HCT116 (cell line): ENCODE data around the gene NCMAP. TPM values are rescaled to one million over a fixed set of nuclear protein-coding genes. Genes with fewer than 3 reads are reported as not detected.
"Not testable (repeated sequence)": the region's sequence is repeated elsewhere in the genome, so short reads cannot be mapped to it uniquely, and the experiment has no call there.

Experiments
- ATAC-seq: fragments of 200-7000 bp; cut with Tn5 transposase; 2 replicates; pipeline ENCODE4 v1.9.1; 2020; ENCODE audit warnings: mild to moderate bottlenecking, moderate library complexity
- BruUV-seq: library from RNA; stranded (reverse); fragments of 400-500 nt; replicated peaks from 2 replicates; lab custom pipeline; 2021; lab: Mats Ljungman, UMichigan
- CTCF ChIA-PET: fragments of 300-600 bp; sonication (Branson Sonifier 250); formaldehyde crosslinking; loops from one replicate; lab custom pipeline; 2021; ENCODE audit warnings: antibody characterized with exemption; lab: Charles Lee
- POLR2A ChIA-PET: fragments of 300-600, 350-600 bp; sonication (Branson Sonifier 250); formaldehyde crosslinking; loops from one replicate; lab custom pipeline; 2021; ENCODE audit warnings: antibody characterized with exemption; lab: Charles Lee
- RAD21 ChIA-PET, 2 experiments: fragments of 300-600 bp; sonication (Branson Sonifier 250); formaldehyde crosslinking; loops; one replicate each; lab custom pipeline; 2023; ENCODE audit warnings: low total read pairs in 2 of 2; ENCODE audit not compliant: uncharacterized antibody in 2 of 2, unreplicated experiment in 2 of 2, low non-redundant PET in 1 of 2; lab: Charles Lee
- DNase-seq: peaks from one replicate; pipeline ENCODE4 v3.0.0-alpha.2; 2010; ENCODE audit warnings: low read depth, low spot score
- H2AFZ ChIP-seq: fragments of 200-600 bp; shearing (Covaris generic), sonication (generic); 2 replicates; pipeline ENCODE4 v1.6.1; 2017; ENCODE audit warnings: low read depth, mixed run types, mixed read lengths, antibody characterized with exemption, low read length; ENCODE audit not compliant: poor library complexity, severe bottlenecking
- H3K27ac ChIP-seq: 2 replicates; pipeline ENCODE4 v1.5.1; 2012; ENCODE audit warnings: low read depth, low read length
- H3K27me3 ChIP-seq: fragments of 200-600 bp; sonication (generic); 2 replicates; pipeline ENCODE4 v1.6.1; 2016; ENCODE audit warnings: mixed run types, low read length, mixed read lengths; ENCODE audit not compliant: insufficient read depth
- H3K36me3 ChIP-seq, 2 experiments: fragments of 200-500 bp in 1 of 2; fragments of 200-600 bp in 1 of 2; sonication (Bioruptor generic) in 1 of 2; sonication (generic) in 1 of 2; 2 replicates each; pipeline versions ENCODE4 v1.5.1 to v1.6.1; 2014 to 2016; ENCODE audit warnings: low read length in 2 of 2, inconsistent platforms in 1 of 2, mixed read lengths in 1 of 2, mixed run types in 1 of 2; ENCODE audit not compliant: insufficient read depth in 2 of 2, control insufficient read depth in 1 of 2
- H3K4me1 ChIP-seq, 2 experiments: fragments of 200-600 bp in 1 of 2; sonication (generic) in 1 of 2; 2 replicates each; pipeline versions ENCODE4 v1.5.1 to v1.6.1; 2012 to 2017; ENCODE audit warnings: low read length in 2 of 2, inconsistent platforms in 1 of 2, mild to moderate bottlenecking in 1 of 2, mixed read lengths in 1 of 2, mixed run types in 1 of 2, moderate library complexity in 1 of 2; ENCODE audit not compliant: insufficient read depth in 2 of 2, control insufficient read depth in 1 of 2
- H3K4me2 ChIP-seq: fragments of 200-600 bp; sonication (generic); 2 replicates; pipeline ENCODE4 v1.6.1; 2017; ENCODE audit warnings: mixed run types, low read length, mixed read lengths
- H3K4me3 ChIP-seq, 2 experiments: fragments of 200-600 bp in 1 of 2; sonication (generic) in 1 of 2; replicated peaks in 1 of 2; 2 replicates each; pipeline ENCODE4 v1.5.1; 2011 to 2016; ENCODE audit warnings: low read length in 2 of 2, control low read depth in 1 of 2, low read depth in 1 of 2, mild to moderate bottlenecking in 1 of 2, mixed read lengths in 1 of 2, mixed run types in 1 of 2
- H3K79me2 ChIP-seq: fragments of 200-600 bp; sonication (generic); 2 replicates; pipeline ENCODE4 v1.6.1; 2017; ENCODE audit warnings: mild to moderate bottlenecking, mixed run types, low read length, moderate library complexity, mixed read lengths; ENCODE audit not compliant: insufficient read depth
- H3K9ac ChIP-seq: fragments of 200-600 bp; sonication (generic); 2 replicates; pipeline ENCODE4 v1.6.1; 2016; ENCODE audit warnings: low read length, mixed read lengths
- H3K9me2 ChIP-seq: fragments of 200-600 bp; sonication (generic), shearing (Covaris generic); 2 replicates; pipeline ENCODE4 v1.6.1; 2017; ENCODE audit warnings: mixed run types, mild to moderate bottlenecking, moderate library complexity; ENCODE audit not compliant: insufficient read depth
- H3K9me3 ChIP-seq, 2 experiments: fragments of 200-500 bp in 1 of 2; fragments of 200-600 bp in 1 of 2; sonication (Bioruptor generic) in 1 of 2; sonication (generic) in 1 of 2; 2 replicates each; pipeline ENCODE4 v1.6.1; 2014 to 2017; ENCODE audit warnings: low read length in 2 of 2, mixed read lengths in 2 of 2, inconsistent platforms in 1 of 2, low read depth in 1 of 2, mild to moderate bottlenecking in 1 of 2, mixed run types in 1 of 2, moderate library complexity in 1 of 2; ENCODE audit not compliant: control insufficient read depth in 1 of 2, insufficient read depth in 1 of 2
- H4K20me1 ChIP-seq: fragments of 200-600 bp; sonication (generic), shearing (Covaris generic); 2 replicates; pipeline ENCODE4 v1.6.1; 2017; ENCODE audit warnings: mixed run types, mild to moderate bottlenecking, moderate library complexity; ENCODE audit not compliant: insufficient read depth
- ATF3 ChIP-seq: IDR thresholded peaks from 2 replicates; pipeline ENCODE4 v1.6.1; 2012
- CBX3 ChIP-seq: IDR thresholded peaks from 2 replicates; pipeline ENCODE4 v1.6.1; 2012; ENCODE audit warnings: low read depth
- CEBPB ChIP-seq: IDR thresholded peaks from 2 replicates; pipeline ENCODE4 v1.6.1; 2012; ENCODE audit warnings: low read depth
- ELF1 ChIP-seq: IDR thresholded peaks from 2 replicates; pipeline ENCODE4 v1.6.1; 2012; ENCODE audit warnings: low read depth, borderline replicate concordance
- EZH2 ChIP-seq: fragments of 200-600 bp; sonication (generic); IDR thresholded peaks from 2 replicates; pipeline ENCODE4 v1.6.1; 2017; ENCODE audit warnings: antibody characterized with exemption, mixed run types
- REST ChIP-seq: IDR thresholded peaks from 2 replicates; pipeline ENCODE4 v1.6.1; 2012; ENCODE audit warnings: low read depth
- ZBTB33 ChIP-seq: IDR thresholded peaks from 2 replicates; pipeline ENCODE4 v1.6.1; 2011; ENCODE audit warnings: mild to moderate bottlenecking, low read length, moderate library complexity; ENCODE audit not compliant: insufficient replicate concordance; ENCODE audit errors: extremely low read depth
- ZNF274 ChIP-seq: fragments of 200-500 bp; sonication (Bioruptor generic); IDR thresholded peaks from 2 replicates; pipeline ENCODE4 v1.6.1; 2014; ENCODE audit warnings: mild to moderate bottlenecking, low read depth, low read length, inconsistent platforms
- intact Hi-C: fragments of 100-400 bp; cut with micrococcal nuclease; formaldehyde crosslinking; loops from 2 replicates; pipeline ENCODE4 v1.10.0; 2022
- total RNA-seq: library from RNA; stranded (reverse); gene quantifications from one replicate; pipeline ENCODE4 v1.2.1, GENCODE V29; 2021; ENCODE audit not compliant: unreplicated experiment

NCMAP gene
- total RNA-seq, 1 experiment from 2014 or later, result 0.84 TPM

GRCh38 chr1:24548070-24548469 is 7.8 kb upstream of the NCMAP start (continued):
- TF ChIP-seq ZBTB33, result no peak
- no peak for TF ChIP-seq CEBPB
- TF ChIP-seq ATF3, result no peak

- H3K27me3 ChIP-seq, H3K4me1 ChIP-seq, H3K4me2 ChIP-seq, BruUV-seq, POLR2A ChIA-PET, H2AFZ ChIP-seq, H3K27ac ChIP-seq, RAD21 ChIA-PET, H3K4me3 ChIP-seq, H4K20me1 ChIP-seq, H3K9me3 ChIP-seq, H3K36me3 ChIP-seq, intact Hi-C loops, DNase-seq, H3K79me2 ChIP-seq, H3K9me2 ChIP-seq, H3K9ac ChIP-seq, ATAC-seq: not testable (repeated sequence)
- CTCF ChIA-PET, result interaction anchor here (0.9 kb wide), 1 partner anchor 8 kb away, joined by 3 read pairs; no protein-coding TSS in a partner anchor
Measured at GRCh38 chr1:24549210-24549609, 6.7 kb upstream of the NCMAP start.

- peaks cover 7 to 12% of the 10 kb centered on the region in 2 experiments; a peak in 3 of 4 replicates for H3K4me1 ChIP-seq
- no peaks in the 10 kb centered on the region for H3K36me3 ChIP-seq
- no peaks in the 10 kb centered on the region for H3K9me3 ChIP-seq
- no peak overlapping the region for H3K4me3 ChIP-seq
- no peaks in the 10 kb centered on the region for H4K20me1 ChIP-seq
- H3K79me2 ChIP-seq, result no peaks in the 10 kb centered on the region
- no peak overlapping the region for H2AFZ ChIP-seq
- ChIA-PET POLR2A (no interaction called here), CTCF (no interaction called here), RAD21 (no interaction called here)
- no peak overlapping the region for H3K9ac ChIP-seq
- H3K27me3 ChIP-seq, result no peaks in the 10 kb centered on the region
- TF ChIP-seq REST (no peak), ELF1 (no peak), EZH2 (no peak), ZNF274 (no peak), CBX3 (no peak)
- no peaks in the 10 kb centered on the region for H3K9me2 ChIP-seq
- no peak overlapping the region for H3K4me2 ChIP-seq
- no TSS peak for BruUV-seq
- no peak for DNase-seq
- no peak for ATAC-seq
- H3K27ac ChIP-seq, result no peak overlapping the region
- intact Hi-C loops, result no loop called here
Measured at GRCh38 chr1:24551290-24551959, 4.5 kb upstream of the NCMAP start.
